ENCODE data around the gene BID.
"Not testable (repeated sequence)": the region's sequence is repeated elsewhere in the genome, so short reads cannot be mapped to it uniquely, and the experiment has no call there.

Gene BID

DNA sequence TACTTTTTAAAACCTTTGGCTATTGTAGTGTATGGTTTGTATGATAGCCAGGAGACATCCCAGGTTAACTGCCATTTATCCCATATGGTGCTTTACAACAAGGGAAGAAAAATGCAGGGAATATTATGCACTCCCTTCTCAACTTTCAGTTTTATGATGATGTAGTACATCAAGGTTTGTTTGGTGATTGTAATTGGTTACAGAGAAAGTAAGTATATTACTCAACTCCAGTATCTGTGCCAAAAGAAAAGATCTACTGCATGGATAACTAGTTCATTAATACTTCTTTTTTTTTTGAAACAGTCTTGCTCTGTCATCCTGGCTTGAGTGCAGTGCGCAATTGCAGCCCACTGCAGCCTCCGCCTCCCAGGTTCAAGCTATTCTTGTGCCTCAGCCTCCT, 70.5 kb downstream of the BID start:
- DNase-seq (ENCODE audit: low read depth) = no peak

DNA sequence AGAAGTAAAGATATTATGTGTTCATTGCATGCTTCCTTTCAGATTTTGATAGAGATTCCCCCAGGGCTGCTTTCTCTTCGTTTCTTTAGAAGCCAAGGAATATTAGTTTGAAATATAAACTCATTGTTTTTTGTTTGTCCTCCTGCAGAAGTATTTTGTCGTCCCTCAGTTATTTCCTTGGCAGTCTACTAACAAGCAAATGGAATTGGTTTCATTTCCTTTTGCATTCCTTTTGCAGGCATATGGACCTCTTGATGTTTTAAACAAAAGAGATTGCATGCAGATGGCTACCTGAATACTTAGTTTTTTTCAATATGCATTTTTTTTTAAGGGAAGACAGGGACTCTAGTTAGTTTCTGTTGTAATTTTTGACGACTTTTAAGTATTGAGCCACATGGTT, 73.5 kb downstream of the BID start:
- DNase-seq (ENCODE audit: low read depth) = no peak

DNA sequence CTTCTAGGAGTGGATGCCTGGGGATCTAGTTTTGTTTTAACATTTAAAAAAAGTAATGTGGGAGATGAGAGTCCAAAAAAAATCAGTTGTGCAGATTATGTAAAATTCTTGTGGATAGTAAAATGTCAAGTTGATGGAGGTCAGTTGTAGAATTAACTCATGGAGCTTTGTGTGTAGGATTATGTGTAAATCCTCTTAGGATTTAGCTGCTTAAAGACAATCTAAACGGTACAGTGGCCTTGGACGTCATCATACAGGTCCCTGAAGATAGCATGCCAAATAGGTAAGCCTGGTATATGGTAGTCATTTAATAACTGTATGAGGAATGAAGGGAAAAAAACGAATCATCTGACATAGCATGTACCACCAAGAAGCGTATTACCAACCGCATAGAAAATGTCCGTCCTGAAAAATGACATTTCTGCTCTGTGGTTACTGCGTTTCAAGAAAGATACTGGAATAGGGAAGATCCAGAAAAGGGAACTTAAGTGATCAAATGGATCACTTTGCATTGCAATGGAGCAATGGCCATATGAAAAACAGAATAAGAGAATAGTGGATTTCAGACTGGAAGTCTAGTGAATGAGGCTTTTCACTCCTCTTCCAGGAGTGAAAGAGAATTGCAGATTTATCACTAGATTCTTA, 74.5 kb downstream of the BID start:
- DNase-seq (ENCODE audit: low read depth) = no peak

DNA sequence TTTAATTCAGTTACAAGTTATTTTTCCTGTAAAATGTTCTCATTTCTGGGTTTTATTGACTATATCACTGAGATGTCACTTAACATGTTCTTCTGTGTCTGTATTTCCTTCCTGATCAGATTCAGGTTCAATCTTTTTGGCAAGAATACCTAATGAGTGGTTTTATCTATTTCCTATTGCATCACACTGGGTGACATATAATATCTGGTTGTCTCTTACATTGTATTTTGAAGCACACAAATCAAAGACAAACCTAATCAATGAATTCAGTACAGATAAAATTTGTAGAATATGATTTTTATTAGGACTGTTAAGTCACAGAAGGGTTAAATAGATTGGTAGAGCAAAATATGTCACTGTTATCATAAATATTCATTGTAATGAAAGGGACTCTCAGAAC, 75.3 kb downstream of the BID start:
- no peak for DNase-seq (ENCODE audit: low read depth)

DNA sequence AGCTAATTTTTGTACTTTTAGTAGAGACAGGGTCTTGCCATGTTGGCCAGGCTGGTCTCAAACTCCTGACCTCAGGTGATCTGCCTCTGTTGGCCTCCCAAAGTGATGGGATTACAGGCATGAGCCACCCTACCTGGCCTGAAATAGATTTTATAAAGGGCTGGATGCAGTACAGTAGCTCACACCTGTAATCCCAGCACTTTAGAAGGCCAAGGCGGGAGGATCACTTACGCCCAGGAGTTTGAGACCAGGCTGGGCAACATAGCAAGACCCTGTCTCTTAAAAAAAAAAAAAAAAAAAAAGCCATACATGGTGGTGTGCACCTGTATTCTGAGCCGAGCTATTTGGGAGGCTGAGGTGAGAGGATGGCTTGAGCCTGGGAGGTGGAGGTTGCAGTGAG, 76.0 kb downstream of the BID start:
- DNase-seq (ENCODE audit: low read depth) = not testable (repeated sequence)

DNA sequence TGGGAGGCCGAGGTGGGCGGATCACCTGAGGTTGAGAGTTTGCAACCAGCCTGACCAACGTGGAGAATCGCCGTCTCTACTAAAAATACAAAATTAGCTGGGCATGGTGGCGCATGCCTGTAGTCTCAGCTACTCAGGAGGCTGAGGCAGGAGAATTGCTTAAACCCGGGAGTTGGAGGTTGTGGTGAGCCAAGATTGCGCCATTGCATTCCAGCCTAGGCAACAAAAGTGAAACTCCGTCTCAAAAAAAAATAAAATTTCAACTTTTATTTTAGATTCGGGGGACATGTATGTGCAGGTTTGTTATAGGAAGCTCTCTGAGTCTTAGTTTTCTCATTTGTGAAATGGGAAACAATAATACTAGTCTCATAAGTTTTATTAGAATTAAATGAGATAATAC, 77.1 kb downstream of the BID start:
- DNase-seq (ENCODE audit: low read depth) = not testable (repeated sequence)

DNA sequence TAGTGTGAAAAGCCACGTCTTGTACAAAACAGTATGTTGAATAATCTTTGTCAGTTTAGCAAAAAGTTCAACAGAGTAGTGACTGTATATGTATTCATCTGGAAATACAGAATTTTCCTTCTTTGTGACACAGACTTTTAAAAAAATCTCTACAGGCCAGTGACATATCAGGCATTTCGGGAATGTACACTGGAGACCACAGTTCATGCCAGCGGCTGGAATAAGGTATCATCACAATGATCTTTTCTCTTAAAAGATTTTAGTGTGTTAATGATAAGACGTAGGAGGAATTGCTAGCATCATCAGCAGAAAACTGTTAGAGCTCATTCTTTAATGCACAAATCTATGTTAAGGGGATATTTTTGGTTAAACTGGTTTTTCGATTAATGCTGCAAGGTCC, 78.3 kb downstream of the BID start:
- DNase-seq (ENCODE audit: low read depth) = no peak

DNA sequence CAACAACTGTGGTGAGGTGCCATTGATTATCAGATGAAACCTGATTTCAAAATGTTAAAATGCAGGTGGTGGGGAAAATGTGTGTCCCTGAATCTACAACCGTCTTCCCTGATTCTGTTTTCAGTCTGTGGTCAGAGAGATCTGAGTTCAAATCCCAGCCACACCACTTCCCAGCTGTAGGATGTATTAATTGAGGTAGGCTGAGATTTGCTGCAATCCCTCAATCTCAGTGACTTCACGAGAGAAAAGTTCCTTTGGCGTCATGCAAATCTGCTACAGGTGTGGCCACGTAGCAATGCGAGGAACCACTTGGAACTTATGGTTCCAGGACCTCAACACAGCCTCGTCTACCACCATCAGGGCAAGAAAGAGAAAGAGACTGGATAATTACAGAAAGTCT, 79.5 kb downstream of the BID start:
- DNase-seq (ENCODE audit: low read depth) = no peak

DNA sequence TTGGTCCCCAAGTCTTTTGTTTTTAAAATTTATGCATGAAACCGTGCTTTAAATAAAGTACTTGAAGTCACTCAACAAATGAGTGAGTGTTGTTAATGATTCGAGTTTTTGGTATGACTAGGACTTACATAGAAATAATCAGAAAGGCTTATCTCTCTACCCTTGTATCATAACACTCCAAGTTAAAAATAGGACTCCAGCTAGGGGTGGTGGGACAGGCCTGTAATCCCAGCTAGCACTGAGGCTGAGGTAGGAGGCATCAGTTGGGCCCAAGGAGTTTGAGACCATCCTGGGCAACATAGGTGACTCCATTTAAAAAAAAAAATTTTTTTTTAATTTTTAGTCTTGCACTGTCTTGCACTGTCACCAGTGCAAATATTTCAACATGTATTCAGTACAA, 80.1 kb downstream of the BID start:
- DNase-seq (ENCODE audit: low read depth) = no peak

DNA sequence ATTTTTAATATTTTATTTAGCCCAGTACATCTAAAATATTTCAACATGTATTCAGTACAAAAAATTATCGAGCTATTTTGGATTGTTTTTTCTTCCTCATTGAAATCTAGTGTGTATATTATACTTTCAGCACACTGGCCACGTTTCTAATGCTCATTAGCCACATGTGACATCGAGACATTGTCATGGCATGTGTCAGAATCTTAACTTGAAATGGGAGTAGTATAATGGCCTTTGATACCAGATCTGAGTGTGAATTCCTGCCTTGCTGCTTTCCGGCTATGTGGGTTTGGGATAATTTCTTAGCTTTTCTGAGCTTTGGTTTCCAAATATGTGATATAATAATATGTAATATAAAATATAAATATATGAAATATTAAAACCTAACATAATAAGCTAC, 81.4 kb downstream of the BID start:
- DNase-seq (ENCODE audit: low read depth) = no peak

DNA sequence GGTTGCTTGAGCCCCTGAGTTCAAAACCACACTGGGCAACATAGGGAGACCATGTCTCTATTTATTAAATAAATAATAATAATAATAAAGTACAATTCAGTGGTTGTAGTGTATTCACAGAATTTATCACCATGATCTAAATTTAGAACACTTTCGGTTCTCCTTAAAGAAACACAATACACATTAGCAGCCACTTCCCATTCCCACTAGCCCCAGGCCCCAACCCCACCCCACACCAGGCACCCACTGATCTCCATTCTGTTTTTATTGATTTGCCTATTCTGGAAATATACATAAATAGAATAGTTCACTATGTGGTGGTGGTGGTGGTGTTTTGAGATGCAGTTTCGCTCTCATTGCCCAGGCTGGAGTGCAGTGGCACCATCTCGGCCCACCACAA, 90.0 kb downstream of the BID start:
- DNase-seq (ENCODE audit: low read depth) = no peak
